Hematopoietic multipotent progenitor cell treated with erythropoietin and hydrocortisone succinate and interleukin-3 and kit ligand, for 8 days (in vitro differentiated cells): ENCODE data around the gene STAT1.
"Not testable (repeated sequence)": the region's sequence is repeated elsewhere in the genome, so short reads cannot be mapped to it uniquely, and the experiment has no call there.

Experiments used
- DNase-seq: peaks from one replicate; pipeline ENCODE4 v3.0.0-alpha.2; 2015

Gene STAT1

DNA sequence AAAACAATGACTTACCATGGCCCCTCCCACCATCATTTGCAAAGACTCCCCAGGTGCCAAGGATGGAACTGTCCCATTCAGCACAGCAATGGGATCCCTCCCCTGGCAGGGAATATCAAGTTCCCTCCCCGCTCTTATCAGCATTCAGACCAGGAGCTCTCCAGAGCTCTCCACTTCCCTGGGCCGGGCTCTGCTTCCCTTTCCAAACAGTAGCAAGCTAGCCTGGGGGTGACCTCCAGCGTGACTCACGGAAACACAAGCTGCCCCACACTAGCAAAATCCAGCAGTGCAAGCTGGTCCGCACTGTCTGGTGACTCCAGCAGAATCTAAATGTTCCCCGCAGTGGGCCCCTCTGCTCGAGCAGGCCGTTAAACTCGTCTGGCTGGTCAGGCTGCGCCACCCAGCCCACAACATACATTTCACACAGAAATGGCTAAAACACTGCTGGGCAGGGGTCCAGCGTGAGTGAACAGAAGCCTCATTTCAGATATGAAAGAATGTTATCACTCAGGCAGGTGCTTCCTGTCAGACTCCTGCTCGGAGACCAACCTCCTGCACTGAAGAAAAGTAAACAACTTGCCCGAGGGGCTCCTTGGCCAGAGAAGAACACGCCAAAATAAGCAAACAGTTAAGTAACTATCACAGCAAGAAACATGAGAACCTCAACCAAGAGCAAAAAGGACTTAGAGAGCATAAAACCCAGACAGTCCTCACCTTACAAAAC, 33.9 kb downstream of the STAT1 start:
- DNase-seq: no peak

DNA sequence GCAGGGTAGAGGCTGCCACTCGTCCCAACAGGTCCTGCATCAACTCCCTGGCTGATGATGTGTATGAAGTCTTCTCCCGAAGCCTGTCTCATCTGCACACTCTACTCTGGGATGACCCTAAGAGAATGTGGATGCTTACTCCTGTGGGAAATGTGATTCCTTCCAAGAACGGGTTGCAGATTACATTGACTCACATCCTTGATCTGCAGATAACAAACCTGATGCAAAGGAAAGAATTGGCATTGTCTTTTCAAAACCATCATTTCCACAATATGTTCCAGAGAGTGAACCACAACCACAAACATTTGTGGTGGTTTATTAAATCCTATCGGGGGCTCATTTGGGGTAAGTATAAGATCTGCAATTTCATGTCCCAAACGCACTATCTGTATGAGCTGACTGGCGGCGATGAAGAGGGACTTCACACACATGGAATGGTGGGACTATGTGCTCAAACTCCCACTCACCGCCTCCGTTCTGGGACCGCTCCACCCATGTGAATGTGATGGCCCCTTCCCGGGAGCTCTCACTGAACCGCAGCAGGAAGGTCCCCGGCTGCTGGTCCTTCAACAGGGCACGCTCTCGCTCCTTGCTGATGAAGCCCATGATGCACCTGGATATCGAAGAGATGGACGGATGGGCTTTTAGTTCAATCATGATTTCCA, 35.5 kb downstream of the STAT1 start:
- no peak for DNase-seq

DNA sequence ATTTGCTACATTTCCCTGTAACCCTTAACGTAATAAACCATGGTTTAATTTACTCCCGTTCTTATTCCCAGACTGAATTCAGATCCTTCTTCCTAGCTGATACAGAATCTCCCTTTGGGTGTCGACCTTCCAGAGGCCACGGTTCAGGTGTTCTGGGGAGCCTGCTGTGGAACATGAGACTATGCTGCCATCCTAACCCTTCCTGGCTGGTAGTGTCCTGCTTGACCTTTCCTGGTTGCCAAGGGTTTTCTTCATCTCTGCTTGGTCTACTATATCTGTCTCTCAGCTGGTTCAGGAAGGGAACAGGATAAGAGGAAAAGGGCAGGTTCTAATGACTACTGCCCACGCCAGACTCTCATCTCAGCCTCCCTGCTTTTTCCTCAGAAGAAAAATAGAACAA, 36.5 kb downstream of the STAT1 start:
- DNase-seq: no peak

DNA sequence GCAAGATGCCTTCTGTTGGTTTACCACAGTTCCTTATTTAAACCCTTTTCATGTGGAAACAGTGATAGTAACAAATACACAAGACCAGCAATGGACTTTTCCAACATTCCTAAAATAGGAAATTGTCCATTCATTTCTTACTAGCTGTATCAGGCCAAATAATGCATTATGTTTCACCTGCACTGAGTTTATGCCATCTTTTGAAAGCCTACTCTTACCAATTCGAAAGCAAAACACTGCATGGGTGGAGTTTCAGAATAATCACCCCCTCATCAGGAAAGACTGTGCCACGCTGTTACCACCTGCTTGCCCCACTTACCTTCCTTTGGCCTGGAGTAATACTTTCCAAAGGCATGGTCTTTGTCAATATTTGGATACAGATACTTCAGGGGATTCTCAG, 37.5 kb downstream of the STAT1 start:
- no peak for DNase-seq

DNA sequence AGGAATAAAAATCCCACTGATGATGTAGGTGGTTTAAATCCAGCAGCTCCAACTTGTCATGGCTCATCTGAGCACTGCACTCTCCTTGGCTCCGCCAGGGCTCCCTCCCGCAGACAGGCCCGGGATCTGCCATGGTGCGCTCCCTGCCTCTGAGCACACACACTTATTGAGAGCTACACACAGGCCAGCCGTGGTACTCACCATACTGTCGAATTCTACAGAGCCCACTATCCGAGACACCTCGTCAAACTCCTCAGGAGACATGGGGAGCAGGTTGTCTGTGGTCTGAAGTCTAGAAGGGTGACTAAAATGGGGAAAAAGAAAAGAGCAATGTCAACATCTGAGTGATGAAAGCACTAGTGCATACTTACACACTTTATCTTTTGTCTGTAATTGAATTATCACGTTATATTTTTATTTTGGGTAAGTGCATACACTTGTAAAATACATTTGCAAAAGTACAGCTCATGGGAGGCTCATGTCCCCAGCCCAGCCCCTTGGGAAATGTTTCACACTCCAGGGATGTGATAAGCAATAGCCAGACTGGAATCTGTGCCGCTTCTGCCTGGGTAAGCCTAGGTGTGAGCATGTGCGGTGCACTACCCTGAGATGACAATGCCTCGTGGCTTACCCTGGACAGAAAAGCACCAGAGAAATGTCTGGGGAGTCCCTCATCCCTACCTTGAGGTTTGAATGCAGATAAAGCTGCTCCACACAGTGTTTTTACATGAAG, 39.2 kb downstream of the STAT1 start:
- no peak for DNase-seq

DNA sequence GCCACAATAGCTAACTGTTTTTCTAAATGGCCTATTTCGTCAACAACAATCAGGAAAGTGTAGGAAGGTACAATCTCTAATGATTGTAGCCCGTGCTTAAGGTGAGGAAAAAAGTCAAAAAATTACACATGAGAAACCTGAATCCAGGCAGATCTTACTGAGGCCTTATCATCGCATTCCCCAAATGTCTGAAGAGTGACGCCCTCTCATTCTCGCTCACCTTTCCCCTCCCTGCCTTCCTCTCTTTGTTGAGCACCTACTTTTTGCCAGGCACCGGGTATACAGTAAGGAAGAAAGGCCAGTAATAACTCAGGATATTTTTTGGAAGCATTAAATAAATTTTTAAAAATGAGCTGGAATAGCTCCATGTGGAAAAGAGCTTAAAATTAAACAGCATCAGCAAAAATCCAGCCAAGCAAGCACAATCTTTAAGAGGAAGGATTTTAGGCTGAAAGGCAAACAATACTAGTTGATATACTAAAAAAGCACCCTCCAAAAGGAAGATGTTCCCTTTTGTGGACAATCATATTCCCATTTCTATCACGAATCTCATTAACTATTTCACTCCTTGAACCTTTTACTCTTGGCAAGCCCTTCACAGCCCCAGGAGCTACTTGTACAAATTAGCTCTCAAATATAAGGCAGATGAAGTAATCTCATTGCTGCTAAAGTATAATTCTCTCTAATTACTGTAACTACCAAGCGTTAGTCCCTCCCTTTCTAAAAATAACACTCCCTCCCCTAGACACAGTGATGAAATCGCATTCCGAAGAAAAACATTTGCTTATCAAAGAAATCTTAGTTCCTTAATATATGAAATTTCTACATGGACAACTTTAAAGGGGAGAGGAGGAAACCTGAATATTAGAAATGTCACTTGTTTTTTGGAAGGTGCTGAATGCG, 40.0 kb downstream of the STAT1 start:
- DNase-seq: no peak

DNA sequence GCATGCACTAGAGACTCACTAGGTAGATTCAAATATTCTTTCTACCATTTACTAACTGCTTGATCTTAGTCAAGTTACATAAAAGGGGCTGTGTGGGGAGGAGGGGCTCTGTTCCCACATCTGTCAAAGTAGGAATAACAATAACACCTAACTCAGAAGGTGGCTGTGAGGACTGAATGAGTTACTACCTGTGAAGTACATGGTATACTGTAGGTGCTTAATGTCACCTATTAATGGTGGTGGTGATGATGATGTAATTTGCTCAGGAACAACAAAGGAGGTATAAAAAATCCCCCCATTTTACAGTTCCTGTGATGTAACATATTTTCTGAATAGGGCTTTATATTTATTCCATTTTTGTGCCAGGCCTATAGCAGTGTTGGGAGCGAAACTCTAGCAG, 40.7 kb downstream of the STAT1 start:
- no peak for DNase-seq

DNA sequence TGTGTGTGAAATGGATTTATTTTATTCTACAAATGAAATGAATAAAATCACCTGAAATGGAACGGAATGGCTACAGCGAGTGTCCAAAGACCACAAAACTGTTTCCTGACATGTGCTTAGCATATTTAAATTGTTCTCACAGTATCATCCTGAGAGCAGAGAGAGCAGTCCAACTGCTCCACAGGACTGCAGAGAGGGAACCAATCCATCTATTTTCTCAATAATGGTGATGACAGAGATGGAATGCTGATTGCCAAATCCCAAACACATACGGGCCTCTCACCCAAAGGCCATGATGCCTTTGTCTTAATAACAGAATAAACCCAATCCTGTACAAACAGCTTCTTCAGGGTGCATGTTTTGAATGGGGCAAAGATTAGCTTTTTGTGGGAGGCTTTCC, 41.1 kb downstream of the STAT1 start:
- no peak for DNase-seq

DNA sequence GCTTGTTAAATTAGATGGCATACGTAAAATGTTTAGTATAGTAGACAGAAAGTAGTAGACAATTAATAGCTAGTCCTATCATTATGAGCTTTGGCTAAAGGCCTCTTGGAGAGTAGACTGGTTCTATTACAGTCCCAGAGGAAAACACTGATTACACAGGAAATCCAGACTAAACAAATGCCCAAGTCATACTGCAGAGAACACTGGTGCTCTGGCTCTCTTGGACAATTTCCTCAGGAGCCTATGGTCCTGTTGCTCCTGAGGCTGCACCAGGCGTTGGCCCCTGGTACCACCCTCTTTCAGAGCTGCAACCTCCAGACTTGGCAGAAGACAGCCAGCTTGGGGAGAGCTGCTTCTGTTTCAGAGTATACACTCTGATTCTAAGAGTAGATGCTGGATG, 41.8 kb downstream of the STAT1 start:
- no peak for DNase-seq

DNA sequence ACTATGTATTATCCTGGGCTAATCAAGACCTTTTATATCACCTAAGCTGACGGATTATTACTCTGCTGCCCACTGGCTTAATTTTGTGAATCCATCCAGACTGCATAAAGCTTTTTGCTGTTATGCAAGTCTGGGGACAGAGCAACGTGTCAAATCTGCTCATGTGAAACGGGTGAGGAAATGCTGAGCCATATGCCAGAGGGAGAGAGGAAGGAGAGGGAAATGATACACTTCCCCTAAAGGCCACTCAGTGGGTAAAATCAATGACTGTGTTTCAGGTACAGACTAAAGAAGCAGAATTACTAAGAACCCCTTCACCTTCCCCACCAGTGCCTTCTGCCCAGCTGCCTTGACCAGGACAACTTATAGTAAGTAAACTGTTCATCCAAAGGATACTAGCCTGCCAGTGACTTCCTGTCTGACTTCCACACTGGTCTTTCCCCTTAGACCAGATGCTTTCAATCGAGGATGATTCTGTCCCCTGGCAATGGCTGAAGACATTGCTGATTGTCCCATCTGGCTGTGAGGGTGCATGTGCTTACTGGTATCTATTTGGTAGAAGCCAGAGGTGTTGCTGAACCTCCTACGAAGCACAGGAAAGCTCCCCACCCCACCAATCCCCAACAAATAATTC, 43.0 kb downstream of the STAT1 start:
- DNase-seq: no peak

DNA sequence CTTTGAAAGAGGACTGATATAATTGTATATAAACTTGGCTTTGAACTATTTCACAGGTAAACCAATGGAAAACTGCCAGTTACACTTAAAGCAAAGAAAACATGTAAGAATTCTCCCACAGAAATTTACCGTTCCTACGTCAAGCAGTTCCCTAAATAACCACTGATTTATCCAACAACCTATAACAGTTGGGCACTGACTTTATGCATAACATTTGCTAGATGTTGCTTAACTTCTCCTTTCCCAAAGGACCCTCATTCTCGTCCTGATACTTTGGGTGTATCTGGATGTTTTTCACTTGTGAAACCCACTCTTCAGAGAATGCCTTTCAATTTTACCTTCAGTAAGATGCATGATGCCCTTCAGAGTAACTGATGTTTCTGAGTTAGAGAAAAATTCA, 43.8 kb downstream of the STAT1 start:
- no peak for DNase-seq

DNA sequence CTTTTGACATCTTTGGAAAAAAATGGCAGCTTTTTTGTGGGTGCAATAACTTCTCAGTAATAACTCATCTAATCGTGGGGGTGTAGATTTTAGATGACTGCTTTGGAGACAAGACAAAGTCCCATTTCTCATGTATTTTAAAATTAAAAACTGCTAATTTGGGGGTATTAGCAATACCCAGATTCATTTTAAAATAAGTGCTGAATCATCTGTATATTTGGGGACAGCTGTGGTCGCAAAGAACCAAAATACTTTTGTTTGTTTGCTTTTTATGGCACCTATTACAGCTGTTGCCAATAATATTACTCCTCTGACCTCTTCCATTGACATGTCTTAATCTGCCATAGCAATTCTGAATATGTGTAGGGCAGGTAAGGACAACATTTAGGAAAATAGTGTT, 45.4 kb downstream of the STAT1 start:
- no peak for DNase-seq

DNA sequence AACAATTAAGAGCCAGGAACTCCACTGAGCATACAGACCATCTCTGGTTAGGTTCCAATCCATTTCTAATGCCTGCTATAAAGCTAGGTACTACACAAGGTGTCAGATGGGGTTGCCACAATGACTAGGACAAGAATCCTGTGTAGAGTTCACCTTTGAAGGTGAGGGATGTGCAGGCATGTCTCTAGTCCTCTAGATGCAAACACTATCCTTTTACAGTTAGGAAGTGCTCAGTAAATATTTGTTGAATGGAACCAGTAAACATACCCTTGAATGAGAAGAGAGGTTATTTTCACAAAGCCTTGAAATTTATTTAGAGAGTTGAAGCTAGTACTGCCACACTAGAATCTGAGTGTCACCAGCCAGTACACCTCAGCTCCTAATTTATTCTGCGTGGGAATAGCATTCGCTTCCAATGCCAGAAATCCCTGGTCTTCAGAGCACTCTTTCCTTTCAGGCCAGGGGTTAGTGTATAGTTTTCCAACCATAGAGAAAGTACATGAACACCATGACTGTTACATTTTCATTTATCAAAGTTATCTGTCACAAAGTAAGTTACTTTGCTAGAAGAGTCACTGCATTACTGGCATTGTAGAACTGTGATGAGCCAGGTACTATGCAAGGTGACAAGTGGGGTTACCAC, 48.3 kb downstream of the STAT1 start:
- no peak for DNase-seq

DNA sequence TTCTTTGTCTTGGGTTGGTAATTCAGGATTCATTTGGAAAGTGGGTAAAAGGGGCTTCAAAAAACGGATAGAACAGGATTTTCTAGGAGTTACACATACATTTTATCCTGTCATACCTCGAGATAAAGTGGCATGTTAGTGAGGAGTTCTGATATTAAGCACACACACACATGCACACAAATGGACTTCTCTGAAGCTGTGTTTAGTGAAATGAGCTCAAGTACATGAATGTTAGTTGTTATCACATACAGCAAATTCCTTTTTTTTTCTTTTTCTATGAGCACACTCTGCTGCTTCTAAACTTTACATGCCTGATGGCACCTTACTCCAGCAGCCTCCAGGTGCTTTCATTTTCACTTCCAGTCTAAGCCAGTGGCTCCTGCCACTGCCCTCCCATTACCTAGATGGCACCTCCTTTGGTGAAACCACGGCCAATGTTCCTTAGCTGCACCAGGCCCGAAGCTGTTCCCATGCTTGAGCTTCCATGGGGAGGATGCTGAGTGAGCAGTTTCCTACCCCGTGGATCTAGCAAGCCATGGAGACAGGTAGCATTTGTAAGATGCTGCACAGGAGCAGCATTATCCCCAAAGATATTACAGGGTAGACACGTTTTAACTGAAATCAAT, 49.7 kb downstream of the STAT1 start:
- DNase-seq: no peak

DNA sequence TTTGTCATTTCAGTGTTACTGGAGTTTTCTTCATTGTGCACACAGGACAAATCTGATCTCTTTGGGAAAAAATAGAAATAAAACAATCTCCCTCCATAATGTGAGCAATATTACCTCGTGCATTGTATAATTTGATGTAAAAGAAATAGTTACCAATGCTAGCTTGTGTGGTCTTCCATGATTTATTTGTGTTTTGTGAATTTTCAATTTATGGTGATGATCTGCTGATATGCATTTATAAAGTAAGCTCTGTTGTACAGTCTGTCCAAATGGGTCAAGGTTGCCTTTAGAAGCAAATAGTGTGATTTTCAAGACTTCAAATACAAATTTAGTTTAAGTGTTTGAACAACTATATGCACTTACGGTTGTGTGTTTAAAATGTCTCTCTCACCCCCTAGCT, 50.9 kb downstream of the STAT1 start:
- DNase-seq: no peak

DNA sequence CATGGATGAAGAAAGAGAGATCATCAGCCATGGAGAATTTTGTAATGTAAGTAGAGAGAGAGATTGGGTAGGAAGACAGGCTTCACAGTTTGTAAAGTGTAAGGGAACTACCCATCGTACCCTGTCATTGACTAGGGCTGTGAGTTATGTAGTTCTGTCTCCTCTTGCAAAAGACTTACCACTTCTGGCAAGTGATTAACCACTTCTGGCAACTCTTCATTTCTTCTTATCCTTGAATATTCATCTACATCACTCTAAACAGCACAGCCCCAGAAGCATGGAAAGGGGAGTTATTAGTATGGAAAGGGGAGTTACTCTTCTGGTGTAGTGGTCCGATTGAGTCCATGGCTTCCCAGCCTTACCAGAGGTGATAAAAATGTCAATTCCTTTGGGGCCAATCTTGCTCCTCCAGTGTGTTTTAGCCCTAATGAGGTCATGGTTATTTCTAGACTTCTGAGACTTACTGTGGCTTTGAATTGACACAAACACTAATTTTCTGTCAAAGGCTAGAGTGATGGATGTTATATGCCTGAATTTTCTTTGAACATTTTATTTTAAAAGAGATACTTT, 52.0 kb downstream of the STAT1 start:
- DNase-seq: no peak

DNA sequence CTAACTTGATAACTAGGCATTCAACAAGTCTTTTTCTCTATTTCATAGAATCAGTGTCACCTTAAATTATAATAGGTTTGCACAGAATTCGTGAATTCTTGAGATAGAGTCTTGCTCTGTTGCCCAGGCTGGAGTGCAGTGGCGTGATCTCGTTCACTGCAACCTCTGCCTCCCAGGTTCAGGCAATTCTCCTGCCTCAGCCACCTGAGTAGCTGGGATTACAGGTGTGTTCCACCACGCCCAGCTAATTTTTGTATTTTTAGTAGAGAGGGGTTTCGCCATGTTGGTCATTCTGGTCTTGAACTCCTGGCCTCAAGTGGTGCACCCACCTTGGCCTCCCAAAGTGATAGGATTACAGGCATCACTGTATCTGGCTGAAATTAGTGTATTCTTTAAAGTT, 52.9 kb downstream of the STAT1 start:
- DNase-seq: not testable (repeated sequence)

DNA sequence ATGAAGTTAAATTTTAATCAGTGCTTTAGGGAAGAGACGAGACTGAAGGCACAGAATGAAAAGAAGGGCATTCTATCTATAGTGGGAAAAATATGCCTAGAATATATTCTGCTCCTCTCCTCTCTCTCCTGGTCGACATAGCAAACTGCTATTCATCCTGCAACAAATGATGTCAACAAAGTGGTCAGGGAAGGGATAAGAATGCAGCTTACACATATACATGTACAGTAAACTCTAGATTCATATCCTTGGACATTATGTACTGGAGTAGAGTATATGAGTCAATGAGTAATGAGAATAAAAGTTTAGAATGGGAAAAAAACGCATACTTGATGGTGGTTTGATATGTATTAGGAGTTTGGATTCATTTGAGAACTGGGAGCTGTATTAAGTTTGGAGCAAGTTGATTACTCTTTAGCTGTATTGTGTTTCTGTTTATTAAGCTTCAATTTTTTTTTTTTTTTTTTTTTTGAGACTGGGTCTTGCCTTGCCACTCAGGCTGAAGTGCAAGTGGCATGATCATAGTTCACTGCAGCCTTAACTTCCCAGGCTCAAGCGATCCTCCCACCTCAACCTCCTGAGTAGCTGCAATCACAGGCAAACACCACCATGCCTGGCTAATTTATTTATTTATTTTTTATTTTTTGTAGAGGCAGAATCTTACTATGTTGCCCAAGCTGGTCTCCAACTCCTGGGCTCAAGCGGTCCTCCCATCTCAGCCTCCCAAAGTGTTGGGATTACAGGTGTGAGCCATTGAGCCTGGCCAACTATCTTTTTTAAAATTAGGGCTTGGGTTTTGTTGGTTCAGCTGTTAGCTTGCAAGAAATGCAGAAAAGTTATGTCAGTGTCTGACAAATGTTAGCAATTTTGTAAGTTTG, 53.8 kb downstream of the STAT1 start:
- no peak for DNase-seq

DNA sequence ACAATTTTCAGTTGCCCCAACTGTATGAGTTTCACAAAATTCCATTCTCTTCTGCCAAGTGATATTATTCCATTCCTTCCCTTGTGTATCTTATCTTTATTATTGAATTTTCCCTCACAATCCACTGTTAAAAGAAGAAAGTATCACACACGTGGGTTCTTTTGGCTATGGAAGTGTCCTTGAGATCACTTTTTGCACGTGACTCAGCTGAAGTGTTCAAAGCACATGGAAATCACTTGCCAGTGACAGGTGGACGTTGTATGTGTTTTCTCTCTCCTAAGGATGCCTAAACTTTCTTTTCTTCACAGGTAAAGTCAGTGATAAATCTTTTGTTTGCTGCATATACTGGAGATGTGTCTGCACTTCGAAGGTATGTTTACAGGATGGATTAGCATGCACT, 60.7 kb downstream of the STAT1 start:
- no peak for DNase-seq

DNA sequence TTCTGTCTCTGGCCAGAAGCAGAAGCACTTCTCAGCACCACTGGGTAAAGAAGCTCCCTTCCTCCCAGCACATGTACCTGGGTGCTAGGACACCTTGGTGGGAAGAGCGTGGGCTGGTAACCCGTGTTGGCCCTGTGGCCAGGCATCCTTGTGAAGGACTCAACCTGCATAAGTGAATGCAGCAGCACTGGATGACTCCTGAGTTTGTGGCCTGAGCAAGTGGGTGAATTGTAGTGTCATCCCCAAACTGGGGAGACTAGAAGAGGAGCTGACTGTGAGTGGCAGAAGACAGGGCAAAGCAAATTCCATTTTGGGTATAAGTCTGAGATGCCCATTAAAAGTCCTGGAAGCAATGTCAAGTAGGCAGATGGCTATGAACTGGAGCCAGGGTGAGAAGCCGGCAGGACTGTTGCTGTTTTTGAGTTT, 63.4 kb downstream of the STAT1 start:
- no peak for DNase-seq
